ENCODE measurements around the gene RAB21.

The RAB21 gene, protein sequence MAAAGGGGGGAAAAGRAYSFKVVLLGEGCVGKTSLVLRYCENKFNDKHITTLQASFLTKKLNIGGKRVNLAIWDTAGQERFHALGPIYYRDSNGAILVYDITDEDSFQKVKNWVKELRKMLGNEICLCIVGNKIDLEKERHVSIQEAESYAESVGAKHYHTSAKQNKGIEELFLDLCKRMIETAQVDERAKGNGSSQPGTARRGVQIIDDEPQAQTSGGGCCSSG

DNA sequence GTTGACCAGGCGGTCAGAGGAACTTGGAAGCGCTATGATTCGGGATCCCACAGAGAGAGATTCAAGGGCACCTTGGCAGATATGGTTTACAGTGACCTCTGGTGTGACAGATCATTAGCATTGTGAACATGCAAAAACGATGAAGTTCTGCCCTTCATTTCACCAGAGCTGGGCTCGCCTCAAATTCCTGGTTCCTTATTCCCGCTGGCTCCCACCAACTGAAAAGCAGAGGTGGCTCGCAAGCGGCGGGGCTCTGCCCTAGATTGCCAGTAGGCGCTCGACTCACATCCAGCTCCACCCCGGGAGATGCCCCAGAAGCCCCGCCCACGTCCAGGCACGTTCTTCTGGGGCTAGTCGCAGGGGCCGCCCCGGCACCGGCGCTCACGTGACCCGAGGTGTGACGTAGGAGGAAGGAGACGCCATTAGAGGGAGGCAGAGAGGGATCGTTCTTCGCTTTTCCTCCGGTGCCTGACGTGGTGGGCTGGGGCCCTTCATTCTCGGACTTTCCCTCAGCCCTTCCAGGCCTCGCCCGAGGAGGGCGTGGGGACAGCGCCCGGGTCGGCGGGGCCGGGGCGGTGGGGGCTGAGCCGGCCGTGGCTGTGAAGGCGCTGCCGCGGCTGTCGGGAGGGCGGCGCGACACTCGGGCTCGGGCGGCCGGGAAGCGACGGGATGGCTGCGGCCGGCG is at the start of gene RAB21:
TSS of gene RAB21 (plus strand) at position 403 of the 685 bp plus-strand sequence. CDS start at position 670, 267 bp downstream.
- peak; percentile 98 for DNase-seq

DNA sequence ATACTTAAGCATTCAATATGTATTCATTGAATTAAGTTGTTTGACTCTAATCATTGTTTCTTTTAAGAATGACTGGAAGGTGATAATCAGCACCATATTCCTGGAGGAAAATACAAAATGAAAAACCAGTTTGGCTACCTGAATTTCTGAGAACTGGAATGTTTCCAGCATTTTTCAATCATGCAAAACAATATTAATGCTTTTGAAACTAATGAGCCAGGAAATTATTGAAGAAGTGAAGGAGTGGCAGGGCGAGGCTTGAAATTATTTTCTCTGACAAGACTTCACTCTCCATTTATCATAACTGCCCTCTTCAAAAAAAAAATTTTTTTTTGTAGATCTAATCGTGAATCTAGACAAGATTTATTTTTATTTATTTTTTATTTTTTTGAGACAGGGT is 49.7 kb upstream of the RAB21 start:
- DNase-seq: no peak

DNA sequence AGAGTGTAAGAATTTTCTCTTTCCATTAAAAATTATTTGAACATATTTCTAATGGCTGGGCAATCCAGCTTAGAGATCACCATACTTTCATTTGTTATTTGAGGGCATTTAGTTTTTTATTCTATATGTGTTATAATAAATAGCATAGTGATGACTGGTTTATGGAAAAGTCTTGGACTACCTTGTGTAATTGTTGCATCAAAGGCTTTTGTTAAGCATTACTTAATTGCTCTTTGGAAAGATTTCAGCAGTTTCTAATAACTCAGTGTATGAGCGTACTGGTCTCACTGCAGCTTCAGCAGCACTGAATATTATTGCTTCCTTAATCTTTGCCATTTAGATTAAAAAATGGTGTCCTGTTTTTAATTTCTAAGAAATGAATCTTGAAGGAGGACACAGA is 46.0 kb upstream of the RAB21 start:
- DNase-seq: no peak

DNA sequence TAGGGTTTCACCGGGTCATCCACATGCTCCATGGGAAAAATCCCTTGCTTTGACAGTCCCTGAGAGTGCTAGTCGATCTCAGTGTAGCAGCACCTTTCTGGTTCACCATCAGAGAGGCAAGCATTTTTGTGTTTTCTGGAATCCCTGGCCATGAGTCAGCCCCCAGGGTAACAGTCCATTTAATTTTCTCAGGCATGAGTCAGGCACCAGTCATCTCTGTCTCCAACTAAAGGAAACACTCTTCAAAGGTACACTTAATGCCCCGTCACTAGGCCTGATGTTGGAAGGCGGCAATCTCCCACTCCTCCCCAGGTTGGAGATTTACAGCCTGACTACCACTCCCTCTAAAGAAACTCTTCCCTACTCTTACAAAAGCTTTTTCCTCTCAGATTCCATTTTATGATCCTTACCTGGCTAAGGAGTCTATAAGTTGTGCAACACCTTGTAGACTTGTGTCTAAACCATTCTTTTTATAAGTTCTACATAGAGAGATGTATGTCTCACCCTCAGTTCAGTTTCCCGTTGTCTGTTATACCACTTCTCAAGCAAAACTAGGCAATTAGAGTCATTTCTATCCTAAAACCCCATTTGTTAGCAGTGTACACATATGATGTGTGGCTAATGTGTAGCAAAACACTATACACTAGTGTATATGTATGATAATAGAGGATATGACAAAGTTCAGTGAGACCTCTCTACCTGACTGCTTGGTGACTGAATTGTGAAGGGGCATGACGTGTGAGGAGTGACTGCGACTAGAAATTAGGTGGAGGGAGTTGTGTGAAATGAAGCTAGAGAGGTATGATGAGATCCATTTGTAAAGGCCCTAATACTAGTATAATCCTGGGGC is 44.2 kb upstream of the RAB21 start:
- no peak for DNase-seq

DNA sequence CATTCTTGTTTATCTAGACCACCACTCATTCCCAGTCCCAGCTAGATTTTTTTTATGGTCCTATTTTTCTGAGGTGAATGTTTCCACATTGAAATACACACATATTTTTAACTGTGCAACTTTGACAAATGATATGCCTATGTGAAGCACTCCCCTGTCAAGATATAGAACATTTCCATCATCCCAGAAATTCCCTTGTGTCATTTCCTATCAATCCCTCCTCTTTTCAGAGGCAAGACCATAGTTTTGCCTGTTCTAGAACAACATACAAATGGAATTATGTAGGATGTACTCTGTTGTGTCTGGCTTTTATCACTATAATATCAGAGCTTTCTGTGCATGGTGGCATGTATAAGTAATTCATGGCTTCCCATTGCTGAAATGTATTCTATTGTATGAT is 36.1 kb upstream of the RAB21 start:
- DNase-seq: no peak

DNA sequence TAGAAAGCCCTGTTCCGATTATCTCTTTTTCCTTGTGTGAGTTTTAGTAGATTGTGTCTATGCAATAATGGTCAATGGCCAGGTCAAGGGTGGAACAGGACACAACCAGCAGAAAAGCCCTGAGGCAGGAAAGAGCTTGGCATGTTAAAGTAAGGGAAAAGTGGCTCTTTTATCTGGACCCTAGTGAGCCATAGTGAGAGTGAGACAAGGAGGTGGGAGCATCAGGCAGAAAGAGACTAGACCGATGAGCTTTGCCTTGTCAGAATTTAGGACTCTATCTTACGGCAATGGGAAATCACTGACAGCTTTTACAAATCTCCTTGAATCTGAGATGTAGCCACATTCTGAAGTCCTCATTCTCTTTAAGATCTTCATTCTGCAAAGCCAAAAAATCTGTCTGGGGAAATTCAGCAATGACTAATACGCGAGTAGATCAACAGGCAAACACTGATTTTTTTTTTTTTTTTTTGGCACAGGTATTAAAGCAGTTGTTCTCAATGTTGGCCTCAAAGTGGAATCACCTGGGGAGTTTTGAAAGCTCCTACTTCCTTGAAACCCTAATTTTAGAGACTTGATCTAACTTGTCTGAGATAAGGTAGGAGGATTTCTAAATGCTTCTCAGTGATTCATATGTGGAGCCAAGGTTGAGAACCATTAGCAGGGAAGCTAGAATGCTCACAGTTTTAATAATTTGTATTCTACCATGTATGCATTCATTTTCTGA is 34.9 kb upstream of the RAB21 start:
- no peak for DNase-seq

DNA sequence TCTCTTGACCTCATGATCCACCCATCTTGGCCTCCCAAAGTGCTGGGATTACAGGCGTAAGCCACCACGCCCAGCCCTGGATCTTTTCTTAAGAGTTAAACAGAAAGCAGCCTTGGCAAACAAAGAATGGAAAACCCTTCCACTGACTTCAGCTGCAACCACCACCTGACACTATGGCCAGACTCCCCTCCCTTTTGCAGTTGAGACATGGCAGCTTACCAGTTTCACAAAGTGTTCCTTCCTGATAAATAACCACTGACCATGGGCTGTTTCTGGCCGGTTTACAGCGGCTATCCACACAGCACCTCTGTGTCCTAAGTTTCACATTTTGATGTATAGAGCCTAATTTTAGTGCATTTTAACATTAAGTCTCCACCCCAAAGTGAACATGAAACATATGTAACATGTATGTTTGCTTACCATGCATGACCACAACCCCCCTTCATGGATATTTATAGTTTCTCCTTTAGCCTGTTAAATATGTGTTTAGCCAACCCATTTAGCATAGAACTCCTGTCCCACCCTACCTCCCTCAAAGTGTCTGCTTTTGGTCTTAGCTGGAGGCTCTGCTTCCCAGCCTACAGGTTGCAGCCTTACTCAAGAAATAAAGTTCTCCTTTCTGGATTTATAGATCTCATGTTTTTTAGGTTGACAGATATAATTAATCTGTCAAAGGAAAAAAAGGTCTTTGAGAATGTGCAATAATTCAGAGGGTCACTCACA is 32.7 kb upstream of the RAB21 start:
- DNase-seq: no peak

DNA sequence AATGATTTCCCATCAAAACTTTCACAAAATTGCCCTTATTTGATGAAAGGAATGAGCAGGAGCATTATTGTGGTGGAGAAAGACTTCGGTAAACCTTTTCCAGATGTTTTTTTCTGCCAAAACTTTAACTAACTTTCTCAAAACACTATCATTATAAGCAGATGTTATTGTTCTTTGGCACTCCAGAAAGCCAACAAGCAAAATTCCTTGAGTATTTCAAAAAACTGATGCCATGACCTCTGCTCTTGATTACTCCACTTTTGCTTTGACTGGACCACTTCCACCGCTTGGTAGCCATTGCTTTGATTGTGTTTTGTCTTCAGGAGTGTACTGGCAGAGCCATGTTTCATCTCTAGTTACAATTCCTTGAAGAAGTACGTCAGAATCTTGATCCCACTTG is 29.7 kb upstream of the RAB21 start:
- DNase-seq: no peak

DNA sequence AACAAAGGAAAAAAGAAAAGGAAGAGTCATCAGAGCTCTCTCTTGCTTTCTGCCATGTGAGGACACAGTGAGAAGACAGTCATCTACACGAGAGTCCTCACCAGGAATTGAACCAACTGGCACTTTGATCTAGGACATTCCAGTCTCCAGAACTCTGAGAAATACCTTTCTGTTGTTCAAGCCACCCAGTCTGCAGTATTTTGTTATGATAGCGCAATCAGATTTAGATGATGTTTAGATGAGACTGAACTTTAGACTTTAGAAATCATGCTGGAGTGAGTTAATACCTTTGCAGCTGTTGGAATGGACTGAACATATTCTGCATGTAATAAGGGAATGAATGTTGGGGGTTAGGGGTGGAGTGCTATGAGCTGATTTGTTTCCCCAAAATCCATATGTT is 28.1 kb upstream of the RAB21 start:
- DNase-seq: no peak

DNA sequence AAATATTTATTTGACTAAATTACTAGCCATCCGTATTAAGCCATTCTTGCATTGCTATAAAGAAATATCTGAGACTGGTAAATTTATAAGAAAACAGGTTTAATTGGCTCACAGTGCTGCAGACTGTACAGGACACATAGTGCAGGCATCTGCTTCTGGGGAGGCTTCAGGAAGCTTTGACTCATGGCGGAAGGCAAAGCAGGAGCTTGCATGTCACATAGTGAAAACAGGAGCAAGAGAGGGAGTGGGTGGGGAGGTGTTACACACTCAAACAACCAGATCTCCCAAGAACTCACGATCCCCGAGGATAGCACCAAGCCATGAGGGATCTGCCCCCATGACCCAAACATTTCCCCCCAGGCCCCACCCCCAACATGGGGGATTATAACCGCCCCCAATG is 26.7 kb upstream of the RAB21 start:
- no peak for DNase-seq

DNA sequence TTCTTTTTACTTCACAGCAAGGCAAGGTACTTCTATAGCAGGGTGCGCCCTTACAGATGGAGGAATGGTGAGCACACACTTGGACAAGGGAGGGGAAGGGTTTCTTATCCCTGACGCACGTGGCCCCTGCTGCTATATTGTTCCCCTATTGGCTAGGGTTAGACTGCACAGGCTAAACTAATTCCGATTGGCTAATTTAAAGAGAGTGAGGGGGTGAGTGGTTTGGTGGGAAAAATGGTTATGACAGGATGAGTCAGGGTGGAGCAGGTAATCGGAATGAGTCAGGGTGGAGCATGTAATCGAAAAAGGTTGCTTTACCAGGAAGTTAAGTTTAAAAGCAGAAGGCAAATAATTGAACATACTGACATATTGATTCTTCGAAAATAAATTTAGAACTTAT is 23.7 kb upstream of the RAB21 start:
- no peak for DNase-seq

DNA sequence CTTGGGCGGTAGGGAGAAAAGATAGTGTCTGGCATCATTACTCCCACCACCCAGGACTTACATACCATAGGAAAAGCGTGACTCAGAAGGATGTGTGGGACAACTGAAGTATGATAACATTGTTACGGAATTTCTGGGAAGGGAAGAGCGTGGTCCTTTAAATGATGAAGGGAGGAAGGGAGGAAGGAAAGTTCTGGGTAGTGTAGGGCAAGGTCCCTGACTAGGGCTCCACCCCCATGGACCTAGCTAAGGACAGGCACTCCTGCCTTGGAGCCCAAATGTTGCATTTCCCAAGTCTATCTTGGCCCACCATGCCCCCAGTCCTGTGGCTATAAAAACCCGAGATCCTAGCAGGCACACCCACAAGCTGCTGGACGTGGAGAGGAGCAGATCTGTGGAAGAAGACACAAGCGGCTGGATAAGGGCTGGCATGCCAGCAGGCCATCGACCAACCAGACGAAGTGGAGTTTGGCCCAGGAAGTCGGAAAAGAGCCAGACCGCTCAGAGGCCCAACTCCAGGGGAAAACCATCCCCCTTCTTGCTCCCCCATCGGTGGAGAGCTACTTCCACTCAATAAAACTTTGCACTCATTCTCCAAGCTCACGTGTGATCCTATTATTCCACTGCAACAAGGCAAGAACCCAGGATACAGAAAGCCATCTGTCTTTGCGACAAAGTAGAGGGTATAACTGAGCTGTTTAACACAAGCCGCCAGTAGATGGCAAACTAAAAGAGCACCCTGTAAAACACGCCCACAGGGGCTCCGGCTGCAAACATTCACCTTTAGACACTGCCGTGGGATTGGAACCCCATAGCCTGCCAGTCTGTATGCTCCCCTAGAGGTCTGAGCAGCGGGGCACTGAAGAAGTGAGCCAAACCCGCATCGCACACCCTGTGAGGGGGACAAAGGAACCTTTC is 23.0 kb upstream of the RAB21 start:
- DNase-seq: peak in 1 of 2 experiments; percentile 12

DNA sequence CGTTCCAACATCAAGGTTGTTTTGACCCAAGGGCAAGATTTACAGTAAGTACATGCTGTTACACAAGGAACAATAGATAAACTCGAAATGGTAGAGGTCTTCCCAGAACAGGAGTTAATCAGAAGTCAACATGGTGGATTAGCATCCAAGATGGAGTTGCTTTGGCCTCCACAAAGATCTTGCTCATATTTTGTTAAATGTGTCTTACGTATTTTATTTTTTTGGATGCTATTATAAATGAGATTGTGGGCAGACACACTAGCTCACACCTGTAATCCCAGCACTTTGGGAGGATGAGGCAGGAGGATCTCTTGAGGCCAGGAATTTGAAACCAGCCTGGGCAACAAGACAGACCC is 22.3 kb upstream of the RAB21 start:
- DNase-seq: no peak

DNA sequence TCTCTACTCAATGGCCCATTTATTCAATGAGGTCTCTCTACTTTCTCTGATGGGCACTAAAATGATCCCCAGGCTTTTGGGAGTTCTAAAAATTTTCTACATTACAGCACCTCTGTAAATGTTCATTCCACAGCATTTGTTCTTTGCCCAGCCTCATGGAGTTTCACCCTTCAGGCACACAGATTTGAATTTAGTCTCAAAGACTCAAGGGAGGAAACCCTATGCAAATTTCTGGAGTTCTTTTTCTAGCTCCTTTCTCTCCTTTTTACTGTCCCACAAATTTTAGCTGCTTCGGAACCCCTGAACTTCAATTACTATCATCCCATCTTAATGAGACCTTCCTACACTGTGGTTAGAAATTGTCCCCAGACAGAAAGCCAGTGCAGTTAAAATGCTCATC is 17.5 kb upstream of the RAB21 start:
- no peak for DNase-seq

DNA sequence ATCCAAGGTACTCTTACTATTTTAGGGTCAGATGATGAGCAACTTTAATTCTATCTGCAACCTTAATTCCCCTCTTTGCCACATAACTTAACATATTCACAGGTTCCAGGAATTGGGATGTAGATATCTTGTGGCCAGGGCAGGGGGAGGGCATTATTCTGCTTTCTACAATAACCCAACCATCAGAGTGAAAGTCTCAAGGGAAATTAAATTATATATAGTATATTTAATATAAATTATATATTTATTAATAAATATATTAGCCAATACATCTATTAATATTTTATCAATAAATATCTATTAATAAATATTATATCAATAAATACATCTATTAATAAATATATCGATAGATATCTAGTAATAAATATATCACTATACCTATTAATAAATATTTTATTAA is 11.7 kb upstream of the RAB21 start:
- no peak for DNase-seq

DNA sequence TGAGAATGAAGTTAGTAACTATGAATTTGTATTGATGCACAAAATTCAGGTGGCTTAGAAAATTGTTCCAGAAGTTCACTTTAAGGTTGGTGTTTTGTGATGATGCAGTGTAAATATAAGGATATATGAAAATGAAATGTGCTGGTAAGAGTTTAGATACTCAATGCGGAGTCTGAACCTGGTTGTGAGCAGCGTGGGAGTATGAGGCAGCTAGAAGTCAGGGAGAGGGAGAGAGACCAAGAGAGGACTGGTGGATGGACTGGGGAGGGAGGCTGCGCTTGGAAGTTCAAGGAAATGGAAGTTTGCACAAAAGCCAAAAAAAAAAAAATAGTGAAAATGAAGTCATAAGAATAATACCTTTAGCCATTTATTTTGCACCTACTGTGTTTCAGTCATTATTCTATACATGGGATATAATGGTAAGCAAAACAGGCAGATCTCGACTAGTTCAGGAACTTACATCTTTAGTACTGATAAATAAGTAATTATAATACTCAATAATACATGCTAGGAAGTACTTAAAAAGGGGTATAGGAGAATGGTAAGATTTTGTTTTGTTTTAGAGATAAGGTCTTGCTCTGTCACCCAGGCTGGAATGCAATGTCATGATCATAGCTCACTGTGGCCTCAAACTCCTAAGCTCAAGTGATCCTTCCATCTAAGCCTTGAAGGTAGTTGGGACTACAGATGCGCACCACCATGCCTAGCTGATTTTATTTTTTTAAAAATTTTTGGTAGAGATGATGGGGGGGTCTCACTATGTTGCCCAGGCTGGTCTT is 10.0 kb upstream of the RAB21 start:
- DNase-seq: no peak

DNA sequence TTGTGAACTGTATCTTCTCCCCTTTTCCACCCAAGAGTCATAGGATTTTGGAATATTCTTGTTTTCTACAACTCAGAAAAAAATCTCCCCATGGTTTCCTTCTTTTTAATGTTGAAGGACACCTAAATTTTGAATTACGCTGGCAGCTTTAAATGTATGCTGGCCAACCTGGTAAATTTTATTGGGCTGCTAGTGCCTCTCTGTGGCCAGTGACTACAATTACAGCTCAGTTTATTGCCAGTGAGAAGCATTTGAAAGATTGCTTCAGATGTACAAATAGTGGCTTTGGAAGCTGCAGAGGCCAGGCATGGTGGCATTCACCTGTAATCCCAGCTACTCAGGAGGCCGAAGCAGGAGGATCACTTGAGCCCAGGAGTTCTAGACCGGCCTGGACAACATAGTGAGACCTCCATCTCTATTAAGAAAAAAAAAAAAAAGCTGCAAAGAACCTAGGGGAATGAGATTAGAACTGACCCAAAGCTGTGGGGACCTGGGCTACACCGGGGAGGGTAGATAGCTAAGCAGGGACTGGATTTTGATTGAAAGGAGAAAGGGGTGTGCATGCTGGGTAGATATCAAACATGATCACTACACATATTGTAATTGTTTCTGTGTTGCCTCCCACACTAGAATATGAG is 7.6 kb upstream of the RAB21 start:
- peak; percentile 68 to 74 for DNase-seq

DNA sequence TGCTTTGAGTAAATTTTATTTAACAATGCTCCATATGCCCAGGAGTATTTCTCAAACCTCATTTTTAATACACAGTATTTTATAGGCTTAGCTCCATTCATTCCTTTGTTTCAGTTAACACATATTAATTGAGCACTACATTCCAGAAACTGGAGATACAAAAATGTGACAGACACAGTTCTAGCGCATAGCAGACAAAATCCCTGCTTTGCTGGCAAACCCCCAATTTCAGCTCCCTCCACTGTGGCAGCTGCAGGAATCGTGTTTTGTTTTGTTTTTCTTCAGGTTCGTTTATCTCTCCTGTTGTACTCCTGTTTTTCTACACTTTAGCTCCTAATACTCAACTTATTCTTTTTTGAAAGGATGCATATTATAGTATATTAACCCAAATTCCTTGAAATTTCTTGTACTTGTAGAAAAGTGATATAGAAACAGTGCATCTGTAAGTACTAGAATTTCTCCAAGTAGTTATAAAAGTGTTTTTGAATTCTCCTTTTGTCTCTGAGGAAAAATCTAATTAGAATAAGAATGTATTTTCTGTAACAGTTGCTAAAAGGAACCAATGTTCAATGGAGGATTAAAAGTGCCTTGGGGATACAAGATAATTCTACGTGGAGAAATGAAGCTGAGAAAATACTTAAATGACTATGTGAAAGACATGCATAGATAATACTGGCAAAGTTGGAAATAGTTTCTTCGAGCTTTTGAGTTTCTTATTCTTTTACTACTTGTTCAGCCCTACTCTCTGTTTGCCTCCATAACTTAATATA is 6.4 kb upstream of the RAB21 start:
- no peak for DNase-seq

DNA sequence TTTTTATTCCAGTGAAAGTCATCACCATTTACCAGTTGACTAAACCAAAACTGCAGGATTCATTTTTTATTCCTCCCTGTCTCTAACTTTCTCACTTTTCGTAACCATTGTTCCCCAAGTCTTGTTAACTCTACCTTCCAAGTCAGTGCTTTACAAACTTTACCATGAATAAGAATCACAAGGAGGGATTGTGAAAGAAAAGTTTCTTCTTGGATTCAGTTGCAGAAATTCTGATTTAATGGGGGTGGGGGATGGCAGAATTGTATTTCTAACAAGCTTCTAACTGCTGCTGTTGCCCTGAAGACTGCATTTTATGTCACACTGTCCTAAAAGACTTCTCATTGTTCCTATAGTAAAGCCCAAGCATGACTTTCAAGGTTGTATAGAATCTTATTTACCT is 5.0 kb upstream of the RAB21 start:
- DNase-seq: no peak

All from Kasumi-1 (cell line).